ENCODE measurements around the gene APOL3. TPM values are rescaled to one million over a fixed set of nuclear protein-coding genes. Genes with fewer than 3 reads are reported as not detected.
A peak's percentile ranks its signal among the peaks of the same experiment; 100 is the strongest.

Gene APOL3
- total RNA-seq, 1 donor: 13.8 TPM

DNA sequence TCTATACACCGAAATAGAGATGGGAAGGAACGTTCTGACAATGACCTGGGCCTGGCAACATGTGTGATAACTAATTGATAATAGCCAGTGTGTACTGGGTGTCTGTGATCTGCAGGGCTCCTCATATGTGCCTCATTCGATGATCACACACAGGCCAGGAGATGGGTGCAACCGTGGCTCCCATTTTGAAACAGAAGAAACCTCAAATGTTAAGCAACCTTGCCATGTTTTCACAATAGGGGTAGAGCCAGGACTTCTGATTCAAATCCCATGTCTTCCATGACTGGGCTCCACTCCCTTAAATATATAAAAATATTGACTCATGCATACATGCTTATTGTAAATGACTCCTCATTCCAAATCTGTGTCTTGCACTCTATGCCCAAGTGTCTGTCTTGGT is 11.1 kb downstream of the APOL3 start:
- Histone ChIP-seq H3K4me3 (ENCODE audit: insufficient read depth, low read length) (no peak overlapping the region), H2AFZ (ENCODE audit: low read length) (peak overlapping the region; percentile 49), H3K4me2 (ENCODE audit: insufficient read depth, low read length) (peak overlapping the region; percentile 7), H3K9me3 (ENCODE audit: low read depth, low read length) (no peaks in the 10 kb centered on the region), H3K79me2 (ENCODE audit: insufficient read depth, low read length) (no peaks in the 10 kb centered on the region), H3K27ac (ENCODE audit: low read depth, low read length) (peak overlapping the region; percentile 28), H3K36me3 (ENCODE audit: insufficient read depth, low read length) (no peaks in the 10 kb centered on the region), H3K27me3 (ENCODE audit: insufficient read depth, low read length) (no peaks in the 10 kb centered on the region), H3K4me1 (ENCODE audit: insufficient read depth, low read length) (peaks cover 37% of the 10 kb centered on the region), H4K20me1 (ENCODE audit: insufficient read depth, low read length) (no peaks in the 10 kb centered on the region)
- TF ChIP-seq, protein P1, sequence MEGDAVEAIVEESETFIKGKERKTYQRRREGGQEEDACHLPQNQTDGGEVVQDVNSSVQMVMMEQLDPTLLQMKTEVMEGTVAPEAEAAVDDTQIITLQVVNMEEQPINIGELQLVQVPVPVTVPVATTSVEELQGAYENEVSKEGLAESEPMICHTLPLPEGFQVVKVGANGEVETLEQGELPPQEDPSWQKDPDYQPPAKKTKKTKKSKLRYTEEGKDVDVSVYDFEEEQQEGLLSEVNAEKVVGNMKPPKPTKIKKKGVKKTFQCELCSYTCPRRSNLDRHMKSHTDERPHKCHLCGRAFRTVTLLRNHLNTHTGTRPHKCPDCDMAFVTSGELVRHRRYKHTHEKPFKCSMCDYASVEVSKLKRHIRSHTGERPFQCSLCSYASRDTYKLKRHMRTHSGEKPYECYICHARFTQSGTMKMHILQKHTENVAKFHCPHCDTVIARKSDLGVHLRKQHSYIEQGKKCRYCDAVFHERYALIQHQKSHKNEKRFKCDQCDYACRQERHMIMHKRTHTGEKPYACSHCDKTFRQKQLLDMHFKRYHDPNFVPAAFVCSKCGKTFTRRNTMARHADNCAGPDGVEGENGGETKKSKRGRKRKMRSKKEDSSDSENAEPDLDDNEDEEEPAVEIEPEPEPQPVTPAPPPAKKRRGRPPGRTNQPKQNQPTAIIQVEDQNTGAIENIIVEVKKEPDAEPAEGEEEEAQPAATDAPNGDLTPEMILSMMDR (IDR thresholded peaks at IDR 0.05; ENCODE audit: extremely low read depth, low read depth, low read length): no peak
- DNase-seq (ENCODE audit: insufficient read length, low spot score, missing footprints): no peak

DNA sequence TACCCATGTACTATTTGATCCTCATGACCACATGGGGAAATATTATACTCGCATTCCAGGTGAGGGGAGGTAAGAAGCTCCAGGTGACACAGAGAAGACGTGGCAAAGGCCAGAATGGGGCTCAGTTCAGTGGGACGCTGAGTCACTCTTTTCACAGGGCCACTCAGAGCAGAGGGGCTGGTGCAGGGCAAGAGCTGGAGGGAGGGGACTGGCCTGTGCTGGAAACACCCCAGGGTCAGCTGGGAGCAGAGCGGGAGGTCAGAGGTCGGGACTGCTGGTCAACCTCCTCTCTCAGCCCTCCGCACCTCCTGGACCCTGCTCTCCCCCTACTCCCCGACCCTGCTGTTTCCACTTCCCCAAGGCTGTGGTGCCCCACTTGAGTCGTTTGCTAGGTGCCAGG is 12.1 kb downstream of the APOL3 start:
- Histone ChIP-seq H3K27ac (ENCODE audit: low read depth, low read length) (no peak overlapping the region), H3K4me3 (ENCODE audit: insufficient read depth, low read length) (no peak overlapping the region), H3K36me3 (ENCODE audit: insufficient read depth, low read length) (no peaks in the 10 kb centered on the region), H3K27me3 (ENCODE audit: insufficient read depth, low read length) (no peaks in the 10 kb centered on the region), H4K20me1 (ENCODE audit: insufficient read depth, low read length) (no peaks in the 10 kb centered on the region), H3K9me3 (ENCODE audit: low read depth, low read length) (no peaks in the 10 kb centered on the region), H3K4me2 (ENCODE audit: insufficient read depth, low read length) (no peak overlapping the region), H3K4me1 (ENCODE audit: insufficient read depth, low read length) (peaks cover 36% of the 10 kb centered on the region), H3K79me2 (ENCODE audit: insufficient read depth, low read length) (no peaks in the 10 kb centered on the region), H2AFZ (ENCODE audit: low read length) (no peak overlapping the region)
- DNase-seq (ENCODE audit: insufficient read length, low spot score, missing footprints): no peak
- TF ChIP-seq, protein P1 (IDR thresholded peaks at IDR 0.05; ENCODE audit: extremely low read depth, low read depth, low read length): no peak

DNA sequence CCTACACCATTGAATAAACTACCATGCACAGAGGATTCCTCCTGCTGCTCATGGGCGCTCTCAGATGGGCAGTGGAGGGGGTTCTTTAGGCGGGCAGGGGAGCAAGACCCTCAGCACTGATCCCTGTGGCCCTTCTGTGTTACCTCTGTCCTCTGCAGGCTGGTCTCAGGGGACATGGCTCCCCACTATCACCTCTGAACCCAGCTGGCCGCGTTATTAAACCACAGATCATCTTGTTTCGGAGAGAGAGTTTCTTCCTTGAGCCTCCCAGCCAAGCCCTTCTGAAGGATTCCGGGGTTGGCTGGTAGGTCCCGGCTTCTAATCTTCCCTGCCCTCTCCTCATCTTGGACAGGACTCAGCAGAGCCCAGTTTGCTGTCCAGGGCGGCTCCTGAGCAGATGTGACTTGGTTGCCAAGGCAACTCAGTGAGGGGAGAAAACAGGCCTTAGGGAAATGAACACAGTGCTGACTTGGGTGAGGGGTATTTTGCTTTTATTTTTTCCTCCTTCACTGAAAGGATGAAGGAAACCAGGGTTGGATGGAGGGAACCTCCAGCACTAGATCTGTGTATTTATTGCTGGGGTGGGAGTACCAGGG is 13.3 kb downstream of the APOL3 start:
- no peaks in the 10 kb centered on the region for H3K36me3 ChIP-seq (ENCODE audit: insufficient read depth, low read length)
- no peaks in the 10 kb centered on the region for H4K20me1 ChIP-seq (ENCODE audit: insufficient read depth, low read length)
- no peaks in the 10 kb centered on the region for H3K9me3 ChIP-seq (ENCODE audit: low read depth, low read length)
- DNase-seq (ENCODE audit: insufficient read length, low spot score, missing footprints): no peak
- no peaks in the 10 kb centered on the region for H3K27me3 ChIP-seq (ENCODE audit: insufficient read depth, low read length)
- H3K27ac ChIP-seq (ENCODE audit: low read depth, low read length): no peak overlapping the region
- no peak overlapping the region for H2AFZ ChIP-seq (ENCODE audit: low read length)
- H3K79me2 ChIP-seq (ENCODE audit: insufficient read depth, low read length): no peaks in the 10 kb centered on the region
- TF ChIP-seq, protein P1 (IDR thresholded peaks at IDR 0.05; ENCODE audit: extremely low read depth, low read depth, low read length): no peak
- no peak overlapping the region for H3K4me3 ChIP-seq (ENCODE audit: insufficient read depth, low read length)
- peaks cover 36% of the 10 kb centered on the region for H3K4me1 ChIP-seq (ENCODE audit: insufficient read depth, low read length)
- no peak overlapping the region for H3K4me2 ChIP-seq (ENCODE audit: insufficient read depth, low read length)

DNA sequence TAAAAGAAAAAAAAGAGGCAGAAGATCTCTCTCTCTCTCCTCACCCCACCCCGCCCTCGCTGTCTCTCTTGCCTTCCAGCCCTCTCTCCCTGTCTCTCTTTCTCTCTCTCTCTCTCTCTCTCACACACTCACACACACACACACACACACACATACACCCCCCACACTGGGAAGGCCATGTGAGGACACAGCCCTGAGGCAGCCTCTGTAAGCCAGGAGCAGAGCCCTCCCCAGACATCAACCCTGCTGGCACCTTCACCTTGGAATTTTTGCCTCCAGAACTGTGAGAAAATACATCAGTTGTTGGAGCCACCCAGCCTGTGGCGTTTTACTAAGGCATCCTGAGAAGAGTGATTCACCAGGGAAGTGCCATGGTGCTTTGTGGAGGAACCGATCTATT is 14.7 kb downstream of the APOL3 start:
- Histone ChIP-seq H3K79me2 (ENCODE audit: insufficient read depth, low read length) (no peaks in the 10 kb centered on the region), H3K4me3 (ENCODE audit: insufficient read depth, low read length) (no peak overlapping the region), H3K9me3 (ENCODE audit: low read depth, low read length) (no peaks in the 10 kb centered on the region), H3K36me3 (ENCODE audit: insufficient read depth, low read length) (no peaks in the 10 kb centered on the region), H3K4me1 (ENCODE audit: insufficient read depth, low read length) (peaks cover 29% of the 10 kb centered on the region), H3K4me2 (ENCODE audit: insufficient read depth, low read length) (no peak overlapping the region), H2AFZ (ENCODE audit: low read length) (no peak overlapping the region), H3K27ac (ENCODE audit: low read depth, low read length) (no peak overlapping the region), H4K20me1 (ENCODE audit: insufficient read depth, low read length) (no peaks in the 10 kb centered on the region), H3K27me3 (ENCODE audit: insufficient read depth, low read length) (no peaks in the 10 kb centered on the region)
- TF ChIP-seq, protein P1 (IDR thresholded peaks at IDR 0.05; ENCODE audit: extremely low read depth, low read depth, low read length): no peak
- no peak for DNase-seq (ENCODE audit: insufficient read length, low spot score, missing footprints)
